ENCODE results near the gene SCML1.

SCML1 gene

GRCh38 chrX:17801431-17801830 lies 64.1 kb downstream of the SCML1 start:
- DNase-seq, result no peak

- no peak for DNase-seq
These were observed 65.5 kb downstream of the SCML1 start for GRCh38 chrX:17802756-17803155.

GRCh38 chrX:17803449-17803848 lies 66.2 kb downstream of the SCML1 start:
- no peak for DNase-seq
